HG02852 (cell line): ENCODE data around the gene ITPK1.

Experiments
- ATAC-seq: cut with Tn5 transposase; IDR thresholded peaks from one replicate; pipeline ENCODE4 v1.9.1; 2021; ENCODE audit warnings: mild to moderate bottlenecking, moderate library complexity; ENCODE audit not compliant: unreplicated experiment

ITPK1 gene

GRCh38 chr14:93045965-93046704 is 69.6 kb downstream of the ITPK1 start:
- ATAC-seq = no peak

DNA sequence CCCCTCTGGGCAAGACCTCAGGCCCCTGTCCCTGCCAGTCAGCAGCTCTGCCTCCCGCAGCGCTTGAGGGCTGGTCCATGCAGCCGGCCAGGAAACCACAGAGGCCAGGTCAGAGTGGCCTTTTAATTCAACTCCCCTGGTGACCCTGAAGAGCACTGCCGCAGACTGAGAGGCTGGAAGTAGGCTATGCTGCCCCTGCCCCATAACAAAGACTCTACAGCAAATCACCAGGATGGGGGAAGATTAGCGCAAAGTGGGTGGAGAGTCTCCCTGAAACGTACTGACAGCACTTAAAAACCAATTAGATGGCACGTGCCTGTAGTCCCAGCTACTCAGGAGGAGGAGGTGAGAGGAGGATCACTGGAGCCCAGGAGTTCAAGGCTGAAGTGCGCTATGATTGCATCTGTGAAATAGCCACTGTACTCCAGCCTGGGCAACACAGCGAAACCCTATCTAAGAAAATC is 70.5 kb downstream of the ITPK1 start:
- ATAC-seq = no peak

GRCh38 chr14:93044556-93044955 is 71.2 kb downstream of the ITPK1 start:
- ATAC-seq = peak; percentile 60

DNA sequence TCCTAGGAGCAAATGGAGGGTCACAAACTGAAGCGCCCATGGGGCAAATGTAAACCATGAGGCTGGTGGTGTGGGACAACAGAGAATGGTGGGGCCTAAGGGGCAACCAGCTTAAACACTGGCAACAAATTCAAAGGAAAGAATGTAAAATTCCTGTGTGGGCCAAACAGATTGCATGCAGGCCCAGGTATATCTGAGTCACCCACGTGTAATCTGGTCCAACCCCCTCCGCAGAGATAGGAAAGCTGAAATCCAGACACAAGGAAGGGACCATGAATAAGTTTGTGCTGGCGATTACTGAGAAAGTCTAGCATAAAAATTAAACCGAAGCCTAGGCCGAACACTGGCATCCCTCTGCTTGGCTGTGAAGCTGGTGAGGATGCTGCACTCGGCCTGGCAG is 71.6 kb downstream of the ITPK1 start:
- no peak for ATAC-seq

- ATAC-seq = no peak
Measured at GRCh38 chr14:93042968-93043940, 72.5 kb downstream of the ITPK1 start.

GRCh38 chr14:93041830-93042229 is 73.9 kb downstream of the ITPK1 start:
- ATAC-seq = no peak

- ATAC-seq = no peak
Measured at GRCh38 chr14:93040982-93041381, 74.7 kb downstream of the ITPK1 start.

DNA sequence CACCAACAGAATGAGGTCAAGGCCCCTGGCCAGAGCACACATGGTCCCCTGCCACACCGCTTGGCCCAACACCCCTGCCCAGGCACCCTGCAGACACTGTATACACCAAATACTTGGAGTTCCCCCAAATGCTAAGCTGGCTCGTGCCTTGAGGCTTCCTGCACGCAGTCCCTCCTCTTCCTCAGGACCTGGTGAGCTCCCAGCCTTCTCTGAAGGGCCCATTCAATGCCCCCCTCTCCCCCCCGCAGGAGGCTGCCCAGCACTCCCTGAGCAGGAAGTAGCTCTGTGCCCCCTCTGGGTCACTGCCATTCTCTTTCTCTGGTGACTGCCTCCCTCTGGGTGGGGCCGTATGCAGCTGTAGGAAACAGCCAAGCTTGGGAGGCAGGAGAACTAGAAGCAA is 75.3 kb downstream of the ITPK1 start:
- ATAC-seq = no peak

DNA sequence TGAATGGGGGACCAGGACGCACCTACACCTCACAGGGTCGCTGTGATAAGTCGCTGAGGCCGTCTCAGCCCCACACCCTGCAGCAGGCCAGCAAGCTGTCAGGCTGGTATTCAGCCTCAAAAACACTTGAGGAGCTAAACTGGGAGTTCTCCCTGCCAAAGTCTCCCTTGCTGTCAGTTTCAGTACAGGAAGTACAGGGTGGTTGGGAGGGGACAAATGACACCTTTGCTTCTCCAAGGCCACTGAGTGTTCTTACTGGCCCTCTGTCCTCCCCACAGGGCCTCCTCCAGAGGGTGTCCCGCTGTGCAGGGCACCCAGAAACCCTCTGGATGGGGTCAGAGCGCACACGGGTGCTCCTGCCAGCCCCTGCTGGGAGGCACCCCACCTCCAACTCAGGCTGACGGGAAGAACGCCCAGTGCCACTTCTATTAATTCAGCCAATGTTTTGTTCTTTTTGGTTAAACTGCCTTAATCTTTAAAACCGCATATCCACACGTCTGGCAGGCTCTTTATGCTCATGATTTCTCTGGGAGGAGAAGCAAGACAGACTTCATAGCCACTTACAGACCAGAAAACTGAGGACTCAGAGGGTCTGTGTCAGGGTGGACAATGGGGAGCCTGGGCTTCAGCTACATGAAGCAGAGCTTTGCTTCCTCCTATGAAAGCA is 75.9 kb downstream of the ITPK1 start:
- no peak for ATAC-seq

- ATAC-seq = no peak
Measured at GRCh38 chr14:93037351-93037750, 78.4 kb downstream of the ITPK1 start.

DNA sequence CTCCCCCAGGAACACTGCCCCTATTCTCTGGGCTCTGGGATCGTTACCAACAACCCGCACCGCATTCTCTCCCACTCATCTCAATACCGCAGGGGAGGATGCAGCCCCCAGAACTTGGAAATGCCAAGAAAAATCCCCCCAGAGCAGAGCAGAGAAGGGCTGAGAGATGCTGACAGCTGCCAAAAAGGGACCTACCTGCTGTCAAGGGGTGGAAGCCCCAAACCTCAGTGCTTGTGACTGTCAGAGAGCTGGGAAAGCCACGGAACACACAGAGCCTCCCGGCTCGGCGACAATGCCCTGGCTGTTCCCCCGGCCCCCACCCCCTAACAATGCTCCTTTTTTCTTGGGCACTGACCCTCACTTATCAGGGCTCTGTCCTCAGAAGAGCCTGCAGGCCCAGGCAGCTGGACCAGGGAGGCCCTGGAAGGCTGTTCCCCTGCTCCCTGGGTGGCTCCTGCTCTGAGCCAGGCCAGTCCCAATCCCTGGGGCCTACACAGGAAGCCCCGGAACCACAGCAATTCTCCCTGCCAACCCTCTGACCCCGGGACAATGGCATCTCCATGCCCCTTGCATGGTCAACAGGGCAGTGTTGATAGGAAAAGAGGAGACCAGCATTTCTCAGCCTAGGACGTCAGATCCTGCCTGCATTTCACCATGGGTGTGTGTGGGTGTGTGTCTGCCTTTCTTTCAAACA is 78.9 kb downstream of the ITPK1 start:
- no peak for ATAC-seq

- no peak for ATAC-seq
Measured at GRCh38 chr14:93035917-93036651, 79.6 kb downstream of the ITPK1 start.

GRCh38 chr14:93035585-93035916 is 80.2 kb downstream of the ITPK1 start:
- no peak for ATAC-seq

GRCh38 chr14:93034671-93034994 is 81.1 kb downstream of the ITPK1 start:
- no peak for ATAC-seq

DNA sequence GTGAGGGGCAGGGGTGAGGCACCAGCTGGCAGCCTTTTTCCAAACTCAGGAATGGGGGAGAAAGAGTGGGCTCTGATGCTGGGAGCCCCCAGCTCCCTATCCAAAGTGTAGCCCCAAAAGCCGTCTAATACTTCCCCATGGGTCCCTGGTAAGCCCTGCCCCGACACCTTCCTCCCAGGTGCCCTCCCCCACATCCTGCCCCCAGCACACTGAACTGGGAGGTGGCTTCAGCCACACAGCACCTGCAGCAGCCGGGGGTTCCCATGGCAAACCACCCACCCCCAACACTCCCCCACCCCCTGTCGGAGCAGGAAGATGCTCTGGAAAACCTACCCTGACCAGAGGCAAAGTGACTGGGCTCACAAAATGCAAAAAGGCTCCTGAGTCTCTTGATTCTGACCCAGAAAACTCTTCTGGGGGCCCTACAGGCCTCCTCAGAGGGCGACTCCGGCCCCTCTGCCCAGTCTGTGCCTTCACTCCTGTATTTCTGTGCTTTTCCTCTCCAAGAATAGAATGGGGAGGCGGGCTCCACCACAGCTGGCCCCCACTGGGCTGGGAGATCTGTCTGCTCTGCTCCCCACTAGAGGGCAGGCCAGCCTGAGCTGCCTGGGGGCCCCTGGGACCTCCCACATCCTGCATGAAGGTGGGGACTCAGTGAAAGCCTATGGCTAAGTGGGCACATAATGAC is 81.6 kb downstream of the ITPK1 start:
- ATAC-seq = peak; percentile 70

DNA sequence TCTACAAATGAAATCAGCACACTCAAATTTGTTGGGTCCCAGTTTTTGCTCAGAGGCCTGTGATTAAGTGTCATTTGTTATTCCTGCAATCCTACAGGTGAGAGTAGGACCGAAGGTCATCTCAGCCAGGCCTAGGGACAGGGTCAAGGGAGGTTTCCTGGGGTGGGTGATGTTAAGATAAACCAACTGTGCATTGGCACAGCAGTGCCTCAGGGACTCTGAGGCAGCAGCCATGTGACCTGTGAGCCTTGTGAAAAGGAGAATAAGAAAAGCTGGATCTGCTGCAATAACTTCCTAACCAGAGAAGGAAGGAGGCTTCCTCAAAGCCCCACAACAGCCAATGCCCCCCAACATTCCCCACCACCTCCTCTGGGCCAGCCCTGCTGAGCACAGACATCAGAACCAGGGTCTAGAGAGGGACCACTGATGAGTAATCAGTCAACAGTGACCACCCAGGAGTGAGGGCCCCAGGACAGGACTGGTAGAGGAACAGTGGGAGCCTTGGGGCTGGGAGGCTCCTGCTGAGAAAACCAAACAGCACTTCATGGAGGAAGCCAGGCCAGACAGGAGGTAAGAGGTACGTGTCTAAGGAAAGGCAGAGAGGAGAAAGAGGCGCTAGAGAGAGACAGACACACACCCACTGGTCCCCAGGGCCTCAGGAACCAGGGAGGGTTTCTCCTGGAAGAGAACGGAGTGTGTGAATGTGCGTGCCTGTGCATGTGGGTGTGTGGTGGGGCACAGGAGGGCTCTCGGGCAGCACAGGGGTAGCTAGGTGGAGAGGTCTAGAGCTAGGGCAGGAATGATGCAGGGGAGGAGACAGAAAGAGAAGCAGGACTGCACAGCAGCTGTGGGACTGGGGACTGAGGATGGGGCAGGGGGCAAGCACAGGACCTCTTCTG is 82.4 kb downstream of the ITPK1 start:
- no peak for ATAC-seq

- no peak for ATAC-seq
Measured at GRCh38 chr14:93032421-93032936, 83.2 kb downstream of the ITPK1 start.

- no peak for ATAC-seq
Measured at GRCh38 chr14:93031505-93032315, 84.0 kb downstream of the ITPK1 start.
